22Rv1 (cell line): Measurements from ENCODE around the gene ESPNL.

ENCODE experiments used
- ZFX ChIP-seq: fragments of 450-650 bp; IDR thresholded peaks from 2 replicates; pipeline ENCODE4 v1.6.1; 2017; ENCODE audit warnings: antibody characterized with exemption, borderline replicate concordance
- TF ChIP-seq, protein P1 (sequence below): fragments of 450-650 bp; IDR thresholded peaks from 2 replicates; pipeline ENCODE4 v1.5.1; 2017; ENCODE audit warnings: mild to moderate bottlenecking

DNA sequence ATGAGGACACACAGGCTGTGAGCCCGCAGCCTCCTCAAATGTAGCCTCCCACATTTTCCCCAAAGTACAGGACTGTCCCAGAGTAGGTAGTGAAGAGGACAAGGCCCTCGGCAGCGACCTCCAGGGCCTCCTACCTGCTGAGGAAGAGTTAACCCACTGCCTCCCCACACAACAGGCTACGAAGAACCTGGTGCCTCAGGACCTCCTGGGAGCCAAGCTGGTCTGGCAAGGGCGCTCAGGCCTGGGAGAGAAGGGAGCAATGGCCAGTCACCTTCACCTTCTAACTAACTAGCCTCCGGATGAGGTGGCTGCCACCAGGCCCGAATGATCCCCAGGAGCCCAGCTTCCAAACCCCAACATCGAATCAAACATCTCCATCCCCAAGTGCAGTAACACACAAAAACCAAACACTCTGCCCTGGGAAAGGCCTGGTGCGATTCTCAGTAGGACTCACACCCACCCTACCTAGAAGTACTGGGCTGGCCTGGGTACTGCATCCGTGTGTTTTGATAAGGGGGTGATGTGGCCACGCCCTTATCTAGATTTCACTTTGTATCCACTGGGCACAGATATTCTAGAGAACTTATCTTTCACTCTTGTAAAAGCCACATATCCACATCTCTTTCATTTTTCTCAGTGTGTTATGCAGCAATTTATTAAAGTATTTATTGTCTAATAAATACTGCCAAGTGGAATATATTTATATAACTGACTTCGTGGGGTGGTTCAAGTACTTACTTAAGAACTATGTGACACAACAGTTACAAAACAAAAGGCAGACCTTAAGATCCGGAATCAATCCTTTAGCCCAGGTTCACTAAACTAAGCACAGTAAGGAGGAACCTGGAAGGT, 68.3 kb downstream of the ESPNL start:
- TF ChIP-seq, protein P1, sequence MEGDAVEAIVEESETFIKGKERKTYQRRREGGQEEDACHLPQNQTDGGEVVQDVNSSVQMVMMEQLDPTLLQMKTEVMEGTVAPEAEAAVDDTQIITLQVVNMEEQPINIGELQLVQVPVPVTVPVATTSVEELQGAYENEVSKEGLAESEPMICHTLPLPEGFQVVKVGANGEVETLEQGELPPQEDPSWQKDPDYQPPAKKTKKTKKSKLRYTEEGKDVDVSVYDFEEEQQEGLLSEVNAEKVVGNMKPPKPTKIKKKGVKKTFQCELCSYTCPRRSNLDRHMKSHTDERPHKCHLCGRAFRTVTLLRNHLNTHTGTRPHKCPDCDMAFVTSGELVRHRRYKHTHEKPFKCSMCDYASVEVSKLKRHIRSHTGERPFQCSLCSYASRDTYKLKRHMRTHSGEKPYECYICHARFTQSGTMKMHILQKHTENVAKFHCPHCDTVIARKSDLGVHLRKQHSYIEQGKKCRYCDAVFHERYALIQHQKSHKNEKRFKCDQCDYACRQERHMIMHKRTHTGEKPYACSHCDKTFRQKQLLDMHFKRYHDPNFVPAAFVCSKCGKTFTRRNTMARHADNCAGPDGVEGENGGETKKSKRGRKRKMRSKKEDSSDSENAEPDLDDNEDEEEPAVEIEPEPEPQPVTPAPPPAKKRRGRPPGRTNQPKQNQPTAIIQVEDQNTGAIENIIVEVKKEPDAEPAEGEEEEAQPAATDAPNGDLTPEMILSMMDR = no peak
- no peak for TF ChIP-seq ZFX
